ENCODE results near the gene BPIFA3.
A peak's percentile ranks its signal among the peaks of the same experiment; 100 is the strongest.

Gene BPIFA3

GRCh38 chr20:33209789-33210188 is 7.4 kb upstream of the BPIFA3 start:
- no peaks in the 10 kb centered on the region for H3K4me1 ChIP-seq (ENCODE audit: insufficient read depth, poor library complexity, severe bottlenecking)
- DNase-seq (ENCODE audit: low spot score) (no peak), ATAC-seq (ENCODE audit: low read depth) (peak; percentile 77)
- no peaks in the 10 kb centered on the region for H3K9me3 ChIP-seq (ENCODE audit: severe bottlenecking)
- H3K36me3 ChIP-seq (ENCODE audit: low read depth), result no peaks in the 10 kb centered on the region
- no peak for TF ChIP-seq CTCF (IDR thresholded peaks at IDR 0.05; ENCODE audit: poor library complexity, severe bottlenecking)
- peaks cover 26% of the 10 kb centered on the region for H3K27me3 ChIP-seq (ENCODE audit: insufficient read depth, poor library complexity, severe bottlenecking)
- H3K4me3 ChIP-seq (ENCODE audit: severe bottlenecking), result no peak overlapping the region
- H3K27ac ChIP-seq (ENCODE audit: poor library complexity, severe bottlenecking), result no peak overlapping the region

- H3K9me3 ChIP-seq (ENCODE audit: severe bottlenecking), result no peaks in the 10 kb centered on the region
- H3K27me3 ChIP-seq (ENCODE audit: insufficient read depth, poor library complexity, severe bottlenecking), result peaks cover 28% of the 10 kb centered on the region
- no peaks in the 10 kb centered on the region for H3K4me1 ChIP-seq (ENCODE audit: insufficient read depth, poor library complexity, severe bottlenecking)
- H3K36me3 ChIP-seq (ENCODE audit: low read depth), result no peaks in the 10 kb centered on the region
- no peak for TF ChIP-seq CTCF (IDR thresholded peaks at IDR 0.05; ENCODE audit: poor library complexity, severe bottlenecking)
- ATAC-seq (ENCODE audit: low read depth) (no peak), DNase-seq (ENCODE audit: low spot score) (no peak)
- H3K27ac ChIP-seq (ENCODE audit: poor library complexity, severe bottlenecking), result no peak overlapping the region
- no peak overlapping the region for H3K4me3 ChIP-seq (ENCODE audit: severe bottlenecking)
Measured at GRCh38 chr20:33210371-33210770, 6.8 kb upstream of the BPIFA3 start.

GRCh38 chr20:33211817-33212424 is 5.2 kb upstream of the BPIFA3 start:
- Histone ChIP-seq H3K4me3 (ENCODE audit: severe bottlenecking) (no peak overlapping the region), H3K27me3 (ENCODE audit: insufficient read depth, poor library complexity, severe bottlenecking) (peaks cover 36% of the 10 kb centered on the region), H3K4me1 (ENCODE audit: insufficient read depth, poor library complexity, severe bottlenecking) (no peaks in the 10 kb centered on the region), H3K36me3 (ENCODE audit: low read depth) (no peaks in the 10 kb centered on the region), H3K27ac (ENCODE audit: poor library complexity, severe bottlenecking) (no peak overlapping the region), H3K9me3 (ENCODE audit: severe bottlenecking) (no peaks in the 10 kb centered on the region)
- TF ChIP-seq CTCF (IDR thresholded peaks at IDR 0.05; ENCODE audit: poor library complexity, severe bottlenecking), result peak; percentile 92
- DNase-seq (ENCODE audit: low spot score) (no peak), ATAC-seq (ENCODE audit: low read depth) (peak; percentile 92)

GRCh38 chr20:33224399-33224798 is 7.2 kb downstream of the BPIFA3 start:
- TF ChIP-seq CTCF (IDR thresholded peaks at IDR 0.05; ENCODE audit: poor library complexity, severe bottlenecking), result no peak
- Histone ChIP-seq H3K4me1 (ENCODE audit: insufficient read depth, poor library complexity, severe bottlenecking) (no peaks in the 10 kb centered on the region), H3K9me3 (ENCODE audit: severe bottlenecking) (no peaks in the 10 kb centered on the region), H3K27ac (ENCODE audit: poor library complexity, severe bottlenecking) (no peak overlapping the region), H3K27me3 (ENCODE audit: insufficient read depth, poor library complexity, severe bottlenecking) (peaks cover 27% of the 10 kb centered on the region), H3K4me3 (ENCODE audit: severe bottlenecking) (no peak overlapping the region), H3K36me3 (ENCODE audit: low read depth) (no peaks in the 10 kb centered on the region)
- ATAC-seq (ENCODE audit: low read depth) (no peak), DNase-seq (ENCODE audit: low spot score) (no peak)

- Histone ChIP-seq H3K27ac (ENCODE audit: poor library complexity, severe bottlenecking) (no peak overlapping the region), H3K27me3 (ENCODE audit: insufficient read depth, poor library complexity, severe bottlenecking) (peaks cover 30% of the 10 kb centered on the region), H3K4me3 (ENCODE audit: severe bottlenecking) (no peak overlapping the region), H3K4me1 (ENCODE audit: insufficient read depth, poor library complexity, severe bottlenecking) (no peaks in the 10 kb centered on the region), H3K36me3 (ENCODE audit: low read depth) (no peaks in the 10 kb centered on the region), H3K9me3 (ENCODE audit: severe bottlenecking) (no peaks in the 10 kb centered on the region)
- no peak for TF ChIP-seq CTCF (IDR thresholded peaks at IDR 0.05; ENCODE audit: poor library complexity, severe bottlenecking)
- DNase-seq (ENCODE audit: low spot score), result no peak
- no peak for ATAC-seq (ENCODE audit: low read depth)
Measured at GRCh38 chr20:33229843-33230242, 12.7 kb downstream of the BPIFA3 start.
